MM.1S (cell line): ENCODE data around the gene PCBP2.
"Not testable (repeated sequence)": the region's sequence is repeated elsewhere in the genome, so short reads cannot be mapped to it uniquely, and the experiment has no call there.

Experiments used
- DNase-seq: peaks from one replicate; pipeline ENCODE4 v3.0.0-alpha.2; 2015
- H2AFZ ChIP-seq: fragments of 300-600 bp; sonication (generic); 2 replicates; pipeline ENCODE4 v1.6.0; 2016; ENCODE audit warnings: antibody characterized with exemption, low read length
- H3F3A ChIP-seq: fragments of 300-600 bp; sonication (generic); 2 replicates; pipeline ENCODE4 v1.6.1; 2016; ENCODE audit warnings: mild to moderate bottlenecking, antibody characterized with exemption, low read length, moderate library complexity, mixed read lengths; ENCODE audit not compliant: insufficient read depth
- H3K27ac ChIP-seq: fragments of 300-600 bp; sonication (generic); 2 replicates; pipeline ENCODE4 v1.5.1; 2016; ENCODE audit warnings: mild to moderate bottlenecking, low read length
- H3K27me3 ChIP-seq: fragments of 300-600 bp; sonication (generic); replicated peaks from 2 replicates; pipeline ENCODE4 v1.6.0; 2016; ENCODE audit warnings: low read length; ENCODE audit not compliant: insufficient read depth
- H3K36me3 ChIP-seq: fragments of 300-600 bp; sonication (generic); replicated peaks from 2 replicates; pipeline ENCODE4 v1.6.1; 2016; ENCODE audit warnings: mild to moderate bottlenecking, low read length, mixed read lengths; ENCODE audit not compliant: insufficient read depth
- H3K4me1 ChIP-seq: fragments of 300-600 bp; sonication (generic); 2 replicates; pipeline ENCODE4 v1.6.1; 2016; ENCODE audit warnings: low read length, mixed read lengths
- H3K4me2 ChIP-seq: fragments of 300-600 bp; sonication (generic); 2 replicates; pipeline ENCODE4 v1.6.0; 2016; ENCODE audit warnings: low read depth, low read length
- H3K4me3 ChIP-seq: fragments of 300-600 bp; sonication (generic); 2 replicates; pipeline ENCODE4 v1.5.1; 2016; ENCODE audit warnings: low read length, mixed read lengths
- H3K79me2 ChIP-seq: fragments of 300-600 bp; sonication (generic); 2 replicates; pipeline ENCODE4 v1.6.1; 2016; ENCODE audit warnings: mixed run types, low read length, mixed read lengths
- H3K9ac ChIP-seq: fragments of 300-600 bp; sonication (generic); 2 replicates; pipeline ENCODE4 v1.6.1; 2016; ENCODE audit warnings: low read length, mixed read lengths
- H3K9me2 ChIP-seq: fragments of 300-600 bp; sonication (generic); replicated peaks from 2 replicates; pipeline ENCODE4 v1.6.1; 2016; ENCODE audit warnings: mild to moderate bottlenecking, low read length, mixed read lengths; ENCODE audit not compliant: insufficient read depth
- H3K9me3 ChIP-seq: fragments of 300-600 bp; sonication (generic); replicated peaks from 2 replicates; pipeline ENCODE4 v1.6.1; 2016; ENCODE audit warnings: mild to moderate bottlenecking, low read length, mixed read lengths; ENCODE audit not compliant: insufficient read depth
- H4K20me1 ChIP-seq: fragments of 300-600 bp; sonication (generic); 2 replicates; pipeline ENCODE4 v1.6.1; 2016; ENCODE audit warnings: mild to moderate bottlenecking, low read length, moderate library complexity, mixed read lengths; ENCODE audit not compliant: insufficient read depth
- CTCF ChIP-seq: fragments of 300-600 bp; sonication (generic); IDR thresholded peaks from 2 replicates; pipeline ENCODE4 v1.5.1; 2016; ENCODE audit warnings: antibody characterized with exemption, low read length, mixed read lengths
- EZH2 ChIP-seq: fragments of 300-600 bp; sonication (generic); optimal IDR thresholded peaks from 2 replicates; pipeline ENCODE3; 2017; ENCODE audit warnings: low read depth, mild to moderate bottlenecking, antibody characterized with exemption, low read length, mixed read lengths
- EZH2phosphoT487 ChIP-seq: fragments of 300-600 bp; sonication (generic); IDR thresholded peaks from 2 replicates; pipeline ENCODE4 v1.6.1; 2018; ENCODE audit warnings: antibody characterized with exemption, low read length

PCBP2 gene

GRCh38 chr12:53451661-53452158, at the start of gene PCBP2:
TSS of gene PCBP2 (plus strand) at chr12:53452102. CDS start at chr12:53454801, 2,699 bp downstream.
- peaks cover 59% of the 10 kb centered on the region for H3K79me2 ChIP-seq
- peaks cover 13% of the 10 kb centered on the region for H3K36me3 ChIP-seq

GRCh38 chr12:53402351-53402750, 49.6 kb upstream of the PCBP2 start:
- peaks cover 79% of the 10 kb centered on the region for H3K79me2 ChIP-seq
- H3K4me1 ChIP-seq, H3K27ac ChIP-seq, H3K9me2 ChIP-seq, H3K9me3 ChIP-seq, H4K20me1 ChIP-seq, DNase-seq, H3K27me3 ChIP-seq, H3K4me2 ChIP-seq, H2AFZ ChIP-seq, H3K4me3 ChIP-seq, H3K9ac ChIP-seq, H3F3A ChIP-seq: not testable (repeated sequence)
- H3K36me3 ChIP-seq: peaks cover 10% of the 10 kb centered on the region; the same call in 1 of the 2 replicates

More at GRCh38 chr12:53451661-53452158, at the start of gene PCBP2:
- Histone ChIP-seq H3K9ac (peak within 1 kb of the TSS; percentile 99), H3K27me3 (no peaks in the 10 kb centered on the region), H3K27ac (peak within 1 kb of the TSS; percentile 94), H3K4me3 (peak within 1 kb of the TSS; percentile 95), H3F3A (peaks cover 47% of the 10 kb centered on the region), H4K20me1 (peaks cover 11% of the 10 kb centered on the region), H2AFZ (peak within 1 kb of the TSS; percentile 54; the same call in 1 of the 2 replicates), H3K9me2 (no peaks in the 10 kb centered on the region), H3K4me2 (peak within 1 kb of the TSS; percentile 91), H3K4me1 (peaks cover 20% of the 10 kb centered on the region), H3K9me3 (no peaks in the 10 kb centered on the region)
- peak; percentile 99 for DNase-seq
- no peak for TF ChIP-seq EZH2phosphoT487
- no peak for TF ChIP-seq EZH2
- peak; percentile 87 for TF ChIP-seq CTCF

GRCh38 chr12:53402871-53403270, 49.0 kb upstream of the PCBP2 start:
- peaks cover 75% of the 10 kb centered on the region for H3K79me2 ChIP-seq
- TF ChIP-seq EZH2 (no peak), CTCF (no peak), EZH2phosphoT487 (no peak)
- peaks cover 10% of the 10 kb centered on the region; the same call in 1 of the 2 replicates for H3K36me3 ChIP-seq
- no peak overlapping the region for H3K4me3 ChIP-seq
- H3K4me1 ChIP-seq: no peaks in the 10 kb centered on the region
- H3K9ac ChIP-seq: no peak overlapping the region
- no peaks in the 10 kb centered on the region for H4K20me1 ChIP-seq
- H3K27ac ChIP-seq: no peak overlapping the region
- H2AFZ ChIP-seq: no peak overlapping the region
- no peaks in the 10 kb centered on the region for H3K9me2 ChIP-seq
- no peak overlapping the region for H3K4me2 ChIP-seq
- no peaks in the 10 kb centered on the region for H3K27me3 ChIP-seq
- DNase-seq: no peak
- no peaks in the 10 kb centered on the region for H3K9me3 ChIP-seq
- H3F3A ChIP-seq: no peaks in the 10 kb centered on the region

- Histone ChIP-seq H3K4me2 (no peak overlapping the region), H3K79me2 (peaks cover 13% of the 10 kb centered on the region), H2AFZ (no peak overlapping the region), H3K9ac (no peak overlapping the region), H3F3A (peaks cover 6% of the 10 kb centered on the region; the same call in 1 of the 2 replicates), H3K4me1 (peaks cover 17% of the 10 kb centered on the region), H3K27me3 (no peaks in the 10 kb centered on the region), H3K9me3 (no peaks in the 10 kb centered on the region), H3K27ac (no peak overlapping the region), H3K9me2 (no peaks in the 10 kb centered on the region), H4K20me1 (no peaks in the 10 kb centered on the region), H3K4me3 (no peak overlapping the region), H3K36me3 (peaks cover 3% of the 10 kb centered on the region; the same call in 1 of the 2 replicates)
- TF ChIP-seq EZH2phosphoT487: no peak
- TF ChIP-seq CTCF: no peak
- TF ChIP-seq EZH2: no peak
- no peak for DNase-seq
These were observed 41.0 kb upstream of the PCBP2 start for GRCh38 chr12:53410951-53411350.
